H9 (cell line): ENCODE measurements around the gene SRSF10. TPM values are rescaled to one million over a fixed set of nuclear protein-coding genes. Genes with fewer than 3 reads are reported as not detected.

Experiments
- DNase-seq: peaks from one replicate; pipeline ENCODE4 v3.0.0-alpha.2; 2017
- H2AFZ ChIP-seq: one replicate; pipeline ENCODE4 v1.6.1; 2013; ENCODE audit warnings: mild to moderate bottlenecking, low read length, control low read depth, moderate library complexity
- H2AK5ac ChIP-seq: 2 replicates; pipeline ENCODE4 v1.6.1; 2013; ENCODE audit warnings: low read length, control low read depth, mixed read lengths; ENCODE audit not compliant: insufficient read length
- H2BK120ac ChIP-seq: one replicate; pipeline ENCODE4 v1.6.1; 2013; ENCODE audit warnings: low read depth, mild to moderate bottlenecking, low read length, control low read depth, inconsistent platforms; ENCODE audit not compliant: poor library complexity, severe bottlenecking
- H2BK12ac ChIP-seq: 2 replicates; pipeline ENCODE4 v1.6.1; 2013; ENCODE audit warnings: low read length, control low read depth, mixed read lengths, low read depth; ENCODE audit not compliant: insufficient read length
- H2BK15ac ChIP-seq: 2 replicates; pipeline ENCODE4 v1.6.1; 2013; ENCODE audit warnings: low read depth, low read length, control low read depth
- H2BK20ac ChIP-seq: one replicate; pipeline ENCODE4 v1.6.1; 2013; ENCODE audit warnings: low read depth, mild to moderate bottlenecking, low read length, control low read depth, inconsistent platforms; ENCODE audit not compliant: poor library complexity, severe bottlenecking
- H2BK5ac ChIP-seq: 2 replicates; pipeline ENCODE4 v1.6.1; 2013; ENCODE audit warnings: low read length, control low read depth, mixed read lengths; ENCODE audit not compliant: insufficient read length
- H3K14ac ChIP-seq: 2 replicates; pipeline ENCODE4 v1.6.1; 2013; ENCODE audit warnings: low read length, control low read depth; ENCODE audit not compliant: insufficient read depth
- H3K18ac ChIP-seq: 2 replicates; pipeline ENCODE4 v1.6.1; 2013; ENCODE audit warnings: low read depth, mild to moderate bottlenecking, mixed read lengths, low read length, control low read depth; ENCODE audit not compliant: insufficient read length
- H3K23ac ChIP-seq: 2 replicates; pipeline ENCODE4 v1.6.1; 2013; ENCODE audit warnings: low read length, control low read depth, mixed read lengths, low read depth; ENCODE audit not compliant: insufficient read length
- H3K23me2 ChIP-seq: 2 replicates; pipeline ENCODE4 v1.6.1; 2013; ENCODE audit warnings: low read depth, mild to moderate bottlenecking, mixed read lengths, low read length, control low read depth; ENCODE audit not compliant: insufficient read length, poor library complexity, severe bottlenecking
- H3K27ac ChIP-seq: 2 replicates; pipeline ENCODE4 v1.5.1; 2013; ENCODE audit warnings: low read length, control low read depth, mixed read lengths, low read depth; ENCODE audit not compliant: insufficient read length
- H3K27me3 ChIP-seq: 2 replicates; pipeline ENCODE4 v1.6.1; 2013; ENCODE audit warnings: low read length, control low read depth, inconsistent platforms; ENCODE audit not compliant: insufficient read depth
- H3K4ac ChIP-seq: 2 replicates; pipeline ENCODE4 v1.6.1; 2013; ENCODE audit warnings: low read depth, mild to moderate bottlenecking, control low read depth, inconsistent platforms, low read length, moderate library complexity
- H3K4me1 ChIP-seq: 2 replicates; pipeline ENCODE4 v1.6.1; 2013; ENCODE audit warnings: low read length, control low read depth, inconsistent platforms; ENCODE audit not compliant: insufficient read depth
- H3K4me2 ChIP-seq: 2 replicates; pipeline ENCODE4 v1.6.1; 2013; ENCODE audit warnings: low read length, control low read depth, mixed read lengths; ENCODE audit not compliant: insufficient read length, insufficient read depth
- H3K56ac ChIP-seq: 2 replicates; pipeline ENCODE4 v1.6.1; 2013; ENCODE audit warnings: low read depth, mild to moderate bottlenecking, mixed read lengths, low read length, control low read depth; ENCODE audit not compliant: insufficient read length
- H3K79me1 ChIP-seq: 2 replicates; pipeline ENCODE4 v1.6.1; 2013; ENCODE audit warnings: low read depth, mild to moderate bottlenecking, moderate library complexity, low read length, control low read depth, inconsistent platforms; ENCODE audit not compliant: insufficient read depth, poor library complexity, severe bottlenecking
- H3K79me2 ChIP-seq: 2 replicates; pipeline ENCODE4 v1.6.1; 2013; ENCODE audit warnings: low read length, control low read depth, inconsistent platforms; ENCODE audit not compliant: insufficient read depth
- H3K9ac ChIP-seq: 2 replicates; pipeline ENCODE4 v1.6.1; 2013; ENCODE audit warnings: low read length, control low read depth, mixed read lengths; ENCODE audit not compliant: insufficient read length; ENCODE audit errors: extremely low read depth
- H3K9me3 ChIP-seq: one replicate; pipeline ENCODE4 v1.6.1; 2013; ENCODE audit warnings: low read depth, low read length, inconsistent platforms; ENCODE audit not compliant: control insufficient read depth
- H3T11ph ChIP-seq: one replicate; pipeline ENCODE4 v1.6.1; 2013; ENCODE audit warnings: mild to moderate bottlenecking, low read length, control low read depth, inconsistent platforms
- H4K20me1 ChIP-seq: one replicate; pipeline ENCODE4 v1.6.1; 2013; ENCODE audit not compliant: control insufficient read depth, insufficient read length, insufficient read depth
- H4K5ac ChIP-seq: 2 replicates; pipeline ENCODE4 v1.6.1; 2013; ENCODE audit warnings: low read depth, mild to moderate bottlenecking, mixed read lengths, low read length, control low read depth; ENCODE audit not compliant: insufficient read length
- H4K8ac ChIP-seq: replicated peaks from 2 replicates; pipeline ENCODE4 v1.6.1; 2013; ENCODE audit warnings: low read length, control low read depth, mixed read lengths, low read depth; ENCODE audit not compliant: insufficient read length
- H4K91ac ChIP-seq: 2 replicates; pipeline ENCODE4 v1.6.1; 2013; ENCODE audit warnings: low read depth, mild to moderate bottlenecking, moderate library complexity, mixed read lengths, low read length, control low read depth; ENCODE audit not compliant: insufficient read length
- H3K27ac Mint-ChIP-seq, 3 experiments: 2 replicates in 2 of 3; 3 replicates in 1 of 3; pipeline ENCODE4 v1.8.0; 2020 to 2021; ENCODE audit warnings: mixed read lengths in 3 of 3, mild to moderate bottlenecking in 1 of 3, moderate library complexity in 1 of 3
- H3K27me3 Mint-ChIP-seq: 2 replicates; pipeline ENCODE4 v1.8.0; 2021; ENCODE audit warnings: low read depth, mild to moderate bottlenecking, moderate library complexity, mixed read lengths
- H3K36me3 Mint-ChIP-seq, 3 experiments: 2 replicates in 2 of 3; 3 replicates in 1 of 3; pipeline ENCODE4 v1.8.0; 2020 to 2021; ENCODE audit warnings: low read depth in 3 of 3, mixed read lengths in 3 of 3; ENCODE audit not compliant: insufficient read depth in 1 of 3
- H3K4me1 Mint-ChIP-seq, 2 experiments: 2 replicates each; pipeline ENCODE4 v1.8.0; 2020; ENCODE audit warnings: mixed read lengths in 2 of 2
- H3K4me3 Mint-ChIP-seq, 2 experiments: 2 replicates in 1 of 2; 3 replicates in 1 of 2; pipeline ENCODE4 v1.8.0; 2020 to 2021; ENCODE audit warnings: mild to moderate bottlenecking in 2 of 2, mixed read lengths in 2 of 2, moderate library complexity in 1 of 2
- H3K9me3 Mint-ChIP-seq, 2 experiments: 2 replicates in 1 of 2; 3 replicates in 1 of 2; pipeline ENCODE4 v1.8.0; 2020; ENCODE audit warnings: mild to moderate bottlenecking in 2 of 2, mixed read lengths in 2 of 2, moderate library complexity in 1 of 2
- WGBS: extraction: QIAGEN DNeasy Blood & Tissue Kit; methylation state at CpG from one replicate; pipeline ENCODE4 v1.1.7; 2013; ENCODE audit warnings: missing lambda C conversion rate, low lambda C conversion rate, mixed read lengths; ENCODE audit not compliant: insufficient read length; ENCODE audit errors: extremely low coverage; 5-methylcytosine and 5-hydroxymethylcytosine counted together
- total RNA-seq: library from RNA; stranded (reverse); gene quantifications from 2 replicates; pipeline ENCODE4 v1.2.1, GENCODE V29; 2021
- TF ChIP-seq, protein P1 (sequence below): fragments of 200-600 bp; sonication (generic); conservative IDR thresholded peaks from 3 replicates; pipeline ENCODE4 v1.8.0; 2021; ENCODE audit warnings: antibody characterized with exemption, mild to moderate bottlenecking

The SRSF10 gene
- total RNA-seq, 1 experiment from 2014 or later: 238 TPM

GRCh38 chr1:23931491-23931880 is 48.6 kb downstream of the SRSF10 start:
- Mint-ChIP-seq H3K27ac (no peak overlapping the region), H3K4me3 (no peak overlapping the region), H3K4me1 (peaks cover 2 to 5% of the 10 kb centered on the region in 2 experiments), H3K36me3 (peaks cover 0 to 6% (median 1%) of the 10 kb centered on the region in 3 experiments; a peak in 2 of 7 replicates), H3K27me3 (peaks cover 2% of the 10 kb centered on the region), H3K9me3 (peaks cover 2 to 7% of the 10 kb centered on the region in 2 experiments; a peak in 4 of 5 replicates)
- Histone ChIP-seq H3K23me2 (no peaks in the 10 kb centered on the region), H4K5ac (no peak overlapping the region), H3K27ac (no peak overlapping the region), H2AK5ac (no peak overlapping the region), H3K9ac (no peak overlapping the region), H3K14ac (no peak overlapping the region), H4K20me1 (no peaks in the 10 kb centered on the region), H2BK120ac (no peak overlapping the region), H4K91ac (no peak overlapping the region), H4K8ac (no peak overlapping the region), H3K79me2 (no peaks in the 10 kb centered on the region), H3K79me1 (no peaks in the 10 kb centered on the region), H2BK5ac (no peak overlapping the region), H3K23ac (no peak overlapping the region), H2BK20ac (no peak overlapping the region), H3K56ac (no peak overlapping the region), H3K4me1 (no peaks in the 10 kb centered on the region), H3K4me2 (no peak overlapping the region), H2BK15ac (no peak overlapping the region), H3K4ac (no peak overlapping the region), H3K9me3 (no peaks in the 10 kb centered on the region), H3K18ac (no peak overlapping the region), H2BK12ac (no peak overlapping the region), H3K27me3 (no peaks in the 10 kb centered on the region), H2AFZ (no peak overlapping the region), H3T11ph (no peak overlapping the region)
- DNase-seq: no peak
- TF ChIP-seq, protein P1, sequence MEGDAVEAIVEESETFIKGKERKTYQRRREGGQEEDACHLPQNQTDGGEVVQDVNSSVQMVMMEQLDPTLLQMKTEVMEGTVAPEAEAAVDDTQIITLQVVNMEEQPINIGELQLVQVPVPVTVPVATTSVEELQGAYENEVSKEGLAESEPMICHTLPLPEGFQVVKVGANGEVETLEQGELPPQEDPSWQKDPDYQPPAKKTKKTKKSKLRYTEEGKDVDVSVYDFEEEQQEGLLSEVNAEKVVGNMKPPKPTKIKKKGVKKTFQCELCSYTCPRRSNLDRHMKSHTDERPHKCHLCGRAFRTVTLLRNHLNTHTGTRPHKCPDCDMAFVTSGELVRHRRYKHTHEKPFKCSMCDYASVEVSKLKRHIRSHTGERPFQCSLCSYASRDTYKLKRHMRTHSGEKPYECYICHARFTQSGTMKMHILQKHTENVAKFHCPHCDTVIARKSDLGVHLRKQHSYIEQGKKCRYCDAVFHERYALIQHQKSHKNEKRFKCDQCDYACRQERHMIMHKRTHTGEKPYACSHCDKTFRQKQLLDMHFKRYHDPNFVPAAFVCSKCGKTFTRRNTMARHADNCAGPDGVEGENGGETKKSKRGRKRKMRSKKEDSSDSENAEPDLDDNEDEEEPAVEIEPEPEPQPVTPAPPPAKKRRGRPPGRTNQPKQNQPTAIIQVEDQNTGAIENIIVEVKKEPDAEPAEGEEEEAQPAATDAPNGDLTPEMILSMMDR: no peak
- WGBS: no CpG with 5 or more reads among the region's 1 CpG
